B cell (primary cell): ENCODE measurements around the gene CDC42EP4. TPM values are rescaled to one million over a fixed set of nuclear protein-coding genes. Genes with fewer than 3 reads are reported as not detected.
A peak's percentile ranks its signal among the peaks of the same experiment; 100 is the strongest.

Experiments used
- ATAC-seq: fragments of 200-7000 bp; cut with Tn5 transposase; one replicate; pipeline ENCODE4 v1.10.0; 2021; ENCODE audit warnings: low read depth, mild to moderate bottlenecking, moderate number of reproducible peaks, moderate library complexity
- CTCF ChIA-PET: fragments of 350-600 bp; sonication (Branson Sonifier 250); formaldehyde crosslinking; loops from one replicate; lab custom pipeline; 2021; ENCODE audit warnings: antibody characterized with exemption, inconsistent platforms; lab: Charles Lee
- POLR2A ChIA-PET: fragments of 350-600 bp; sonication (Branson Sonifier 250); formaldehyde crosslinking; loops from one replicate; lab custom pipeline; 2021; ENCODE audit warnings: antibody characterized with exemption; lab: Charles Lee
- DNase-seq: peaks from one replicate; pipeline ENCODE4 v3.0.0; 2013
- H2AFZ ChIP-seq: 2 replicates; pipeline ENCODE4 v1.6.1; 2012; ENCODE audit warnings: mild to moderate bottlenecking, low read depth, low read length; ENCODE audit not compliant: insufficient read depth, poor library complexity, severe bottlenecking
- H3K27ac ChIP-seq, 2 donors: 1 replicate in 1 of 2; 2 replicates in 1 of 2; pipeline ENCODE4 v1.5.1; 2012 to 2013; ENCODE audit warnings: low read length in 2 of 2, mild to moderate bottlenecking in 2 of 2, moderate library complexity in 1 of 2
- H3K27me3 ChIP-seq, 4 experiments: fragments of 200-600 bp in 1 of 4; sonication (generic) in 1 of 4; replicated peaks in 1 of 4; 1 replicate in 2 of 4; 2 replicates in 2 of 4; pipeline versions ENCODE4 v1.6.1 to v1.7.0; 2013 to 2016; ENCODE audit warnings: low read length in 3 of 4, mild to moderate bottlenecking in 2 of 4, mixed read lengths in 1 of 4, moderate library complexity in 1 of 4; ENCODE audit not compliant: insufficient read depth in 4 of 4, control insufficient read depth in 3 of 4; ENCODE audit errors: control extremely low read depth in 1 of 4
- H3K36me3 ChIP-seq, 2 experiments: replicated peaks in 1 of 2; 1 replicate in 1 of 2; 2 replicates in 1 of 2; pipeline versions ENCODE4 v1.6.1 to v1.7.1; 2013; ENCODE audit warnings: low read length in 1 of 2; ENCODE audit not compliant: insufficient read depth in 2 of 2, control insufficient read depth in 1 of 2; ENCODE audit errors: control extremely low read depth in 1 of 2, extremely low read depth in 1 of 2
- H3K4me1 ChIP-seq, 2 donors: fragments of 200-600 bp in 1 of 2; sonication (generic) in 1 of 2; 1 replicate in 1 of 2; 2 replicates in 1 of 2; pipeline versions ENCODE4 v1.5.1 to v1.6.1; 2013 to 2017; ENCODE audit warnings: low read length in 2 of 2; ENCODE audit not compliant: control insufficient read depth in 2 of 2, insufficient read depth in 2 of 2
- H3K4me2 ChIP-seq: replicated peaks from 2 replicates; pipeline ENCODE3; 2012; ENCODE audit warnings: mild to moderate bottlenecking, low read depth, low read length; ENCODE audit not compliant: poor library complexity, severe bottlenecking
- H3K4me3 ChIP-seq, 5 experiments: fragments of 200-600 bp in 1 of 5; sonication (generic) in 1 of 5; 1 replicate in 3 of 5; 2 replicates in 2 of 5; pipeline versions ENCODE4 v1.5.1 to v1.7.0; 2011 to 2016; ENCODE audit warnings: low read length in 4 of 5, mild to moderate bottlenecking in 4 of 5, low read depth in 2 of 5, control low read depth in 1 of 5, moderate library complexity in 1 of 5; ENCODE audit not compliant: insufficient read depth in 1 of 5; ENCODE audit errors: control extremely low read depth in 1 of 5, extremely low read depth in 1 of 5
- H3K79me2 ChIP-seq: fragments of 200-600 bp; sonication (generic); one replicate; pipeline ENCODE4 v1.6.0; 2016; ENCODE audit warnings: low read length; ENCODE audit not compliant: control insufficient read depth, insufficient read depth
- H3K9ac ChIP-seq: fragments of 200-600 bp; sonication (generic); 2 replicates; pipeline ENCODE4 v1.6.1; 2017; ENCODE audit warnings: mild to moderate bottlenecking, low read length, moderate library complexity
- H3K9me3 ChIP-seq, 3 donors: one replicate each; pipeline versions ENCODE4 v1.6.1 to v1.7.1; 2013; ENCODE audit warnings: low read length in 2 of 3; ENCODE audit not compliant: control insufficient read depth in 2 of 3, insufficient read depth in 1 of 3; ENCODE audit errors: control extremely low read depth in 1 of 3
- H4K20me1 ChIP-seq: 2 replicates; pipeline ENCODE4 v1.6.0; 2012; ENCODE audit warnings: mild to moderate bottlenecking, low read length; ENCODE audit not compliant: insufficient read depth, control insufficient read depth, poor library complexity, severe bottlenecking
- H3K27ac Mint-ChIP-seq: one replicate; pipeline ENCODE4 v1.8.0; 2021; ENCODE audit warnings: mixed read lengths
- H3K27me3 Mint-ChIP-seq: one replicate; pipeline ENCODE4 v1.8.0; 2021; ENCODE audit warnings: mixed read lengths
- H3K4me1 Mint-ChIP-seq: one replicate; pipeline ENCODE4 v1.8.0; 2021; ENCODE audit warnings: mixed read lengths
- H3K4me3 Mint-ChIP-seq: one replicate; pipeline ENCODE4 v1.8.0; 2021; ENCODE audit warnings: mixed read lengths
- H3K9me3 Mint-ChIP-seq: one replicate; pipeline ENCODE4 v1.8.0; 2022; ENCODE audit warnings: mixed read lengths; ENCODE audit not compliant: insufficient read depth
- CTCF ChIP-seq: fragments of 200-600 bp; IDR thresholded peaks from one replicate; pipeline ENCODE4 v1.8.0; 2022; ENCODE audit warnings: antibody characterized with exemption, mild to moderate bottlenecking
- EZH2 ChIP-seq: IDR thresholded peaks from 2 replicates; pipeline ENCODE4 v1.6.1; 2012; ENCODE audit warnings: borderline replicate concordance, low read depth, mild to moderate bottlenecking, moderate library complexity, low read length; ENCODE audit not compliant: insufficient read depth, poor library complexity, severe bottlenecking
- WGBS: methylation state at CpG from one replicate; pipeline ENCODE4 v1.1.5; 2013; ENCODE audit warnings: missing lambda C conversion rate; ENCODE audit not compliant: insufficient coverage; 5-methylcytosine and 5-hydroxymethylcytosine counted together
- intact Hi-C: fragments of 100-400 bp; cut with micrococcal nuclease; formaldehyde crosslinking; loops from one replicate; pipeline ENCODE4 v1.10.0; 2022
- polyA minus RNA-seq: library from RNA; depleted of rRNA, polyadenylated mRNA; stranded (reverse); fragments of >200 nt; gene quantifications from 2 replicates; pipeline ENCODE4 v1.2.3, GENCODE V29; 2012
- polyA plus RNA-seq: library from polyadenylated mRNA; depleted of rRNA; stranded (reverse); fragments of >200 nt; gene quantifications from 2 replicates; pipeline ENCODE4 v1.2.3, GENCODE V29; 2012
- total RNA-seq, 2 donors: library from RNA; stranded (reverse); fragments of 120-200 nt in 1 of 2; gene quantifications; 1 replicate in 1 of 2; 2 replicates in 1 of 2; pipeline versions ENCODE4 v1.2.3 to v1.2.4, GENCODE V29; 2013 to 2022

Gene CDC42EP4, protein sequence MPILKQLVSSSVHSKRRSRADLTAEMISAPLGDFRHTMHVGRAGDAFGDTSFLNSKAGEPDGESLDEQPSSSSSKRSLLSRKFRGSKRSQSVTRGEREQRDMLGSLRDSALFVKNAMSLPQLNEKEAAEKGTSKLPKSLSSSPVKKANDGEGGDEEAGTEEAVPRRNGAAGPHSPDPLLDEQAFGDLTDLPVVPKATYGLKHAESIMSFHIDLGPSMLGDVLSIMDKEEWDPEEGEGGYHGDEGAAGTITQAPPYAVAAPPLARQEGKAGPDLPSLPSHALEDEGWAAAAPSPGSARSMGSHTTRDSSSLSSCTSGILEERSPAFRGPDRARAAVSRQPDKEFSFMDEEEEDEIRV
- 0.66 and 2.0 TPM in 2 replicates for total RNA-seq
- total RNA-seq (2013): 0.91 TPM
- polyA plus RNA-seq: 0.79 and 1.5 TPM in 2 replicates
- polyA minus RNA-seq: 2.0 and 3.1 TPM in 2 replicates

GRCh38 chr17:73311781-73312641 lies at the start of gene CDC42EP4:
CDC42EP4 (minus strand) TSS chr17:73312001; CDS start chr17:73286500, 25,501 bp downstream.
- H3K27me3 ChIP-seq: peaks cover 0 to 16% (median 4%) of the 10 kb centered on the region in 4 experiments
- Mint-ChIP-seq H3K4me3 (peak within 1 kb of the TSS; percentile 94), H3K27me3 (no peaks in the 10 kb centered on the region), H3K4me1 (peaks cover 21% of the 10 kb centered on the region), H3K27ac (peak within 1 kb of the TSS; percentile 61), H3K9me3 (no peaks in the 10 kb centered on the region)
- ChIA-PET POLR2A (interaction anchor here (1.2 kb wide), 1 partner anchor 17 kb away, joined by 3 read pairs; no protein-coding TSS in a partner anchor), CTCF (interaction anchor here (0.9 to 4.1 kb wide), 3 partner anchors 8 to 58 kb away, joined by 4 to 23 read pairs (median 5); no protein-coding TSS in a partner anchor)
- 4% methylated on average over 71 of the region's 71 CpGs for whole genome bisulfite sequencing
- ATAC-seq: peak; percentile 90
- peak; percentile 83 for DNase-seq
- no peaks in the 10 kb centered on the region for H3K9me3 ChIP-seq
- peak within 1 kb of the TSS; percentile 12 to 70 for H3K27ac ChIP-seq
- TF ChIP-seq EZH2 (no peak), CTCF (no peak)
- peak within 1 kb of the TSS; percentile 82 for H3K9ac ChIP-seq
- no peaks in the 10 kb centered on the region for H4K20me1 ChIP-seq
- no peaks in the 10 kb centered on the region for H3K36me3 ChIP-seq
- H3K4me1 ChIP-seq: peaks cover 19 to 30% of the 10 kb centered on the region in 2 donors
- no peaks in the 10 kb centered on the region for H3K79me2 ChIP-seq
- H3K4me3 ChIP-seq: peak within 1 kb of the TSS; percentile 60 to 74 (median 68)
- intact Hi-C loops: loop anchor here (1.0 to 5.0 kb wide), 5 partner anchors 40 to 219 kb away; partner anchors contain the start of genes COG1 and SLC39A11
- peak within 1 kb of the TSS; percentile 95 for H2AFZ ChIP-seq
- H3K4me2 ChIP-seq: peak within 1 kb of the TSS; percentile 99
